ENCODE data around the gene MYH7B.

DNA sequence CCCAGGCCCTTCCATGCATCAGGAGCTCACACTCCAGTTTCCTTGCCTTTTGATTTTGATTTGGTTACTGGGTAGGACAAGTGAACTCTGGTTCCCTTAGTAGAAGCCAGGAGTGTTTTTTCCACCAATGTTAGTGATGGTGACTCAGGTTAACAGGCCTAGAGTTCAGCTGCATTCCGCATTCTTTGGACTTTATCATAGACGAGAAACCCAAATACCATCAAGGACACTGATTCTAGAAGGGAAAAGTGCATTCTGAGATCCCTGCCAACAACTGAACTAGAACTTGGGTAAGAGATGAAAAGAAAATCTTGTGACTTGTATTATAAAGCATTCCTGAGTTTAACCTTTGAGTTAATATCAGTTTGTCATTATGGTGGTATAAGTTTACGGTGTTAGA, 9.0 kb upstream of the MYH7B start:
- TF ChIP-seq, protein P1, sequence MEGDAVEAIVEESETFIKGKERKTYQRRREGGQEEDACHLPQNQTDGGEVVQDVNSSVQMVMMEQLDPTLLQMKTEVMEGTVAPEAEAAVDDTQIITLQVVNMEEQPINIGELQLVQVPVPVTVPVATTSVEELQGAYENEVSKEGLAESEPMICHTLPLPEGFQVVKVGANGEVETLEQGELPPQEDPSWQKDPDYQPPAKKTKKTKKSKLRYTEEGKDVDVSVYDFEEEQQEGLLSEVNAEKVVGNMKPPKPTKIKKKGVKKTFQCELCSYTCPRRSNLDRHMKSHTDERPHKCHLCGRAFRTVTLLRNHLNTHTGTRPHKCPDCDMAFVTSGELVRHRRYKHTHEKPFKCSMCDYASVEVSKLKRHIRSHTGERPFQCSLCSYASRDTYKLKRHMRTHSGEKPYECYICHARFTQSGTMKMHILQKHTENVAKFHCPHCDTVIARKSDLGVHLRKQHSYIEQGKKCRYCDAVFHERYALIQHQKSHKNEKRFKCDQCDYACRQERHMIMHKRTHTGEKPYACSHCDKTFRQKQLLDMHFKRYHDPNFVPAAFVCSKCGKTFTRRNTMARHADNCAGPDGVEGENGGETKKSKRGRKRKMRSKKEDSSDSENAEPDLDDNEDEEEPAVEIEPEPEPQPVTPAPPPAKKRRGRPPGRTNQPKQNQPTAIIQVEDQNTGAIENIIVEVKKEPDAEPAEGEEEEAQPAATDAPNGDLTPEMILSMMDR (IDR thresholded peaks at IDR 0.05) = no peak
- no peak for TF ChIP-seq POLR2A (IDR thresholded peaks at IDR 0.05)
